Nephron progenitor cell (in vitro differentiated cells): ENCODE results near the gene CCT2.

Experiments
- DNase-seq: peaks from one replicate; pipeline ENCODE4 v3.0.0; 2021
- H3K27ac Mint-ChIP-seq: 2 replicates; pipeline ENCODE4 v1.8.0; 2021; ENCODE audit warnings: mild to moderate bottlenecking, moderate library complexity, mixed read lengths
- H3K27me3 Mint-ChIP-seq: 2 replicates; pipeline ENCODE4 v1.8.0; 2021; ENCODE audit warnings: mild to moderate bottlenecking, low read depth, mixed read lengths; ENCODE audit not compliant: poor library complexity
- H3K36me3 Mint-ChIP-seq: 2 replicates; pipeline ENCODE4 v1.8.0; 2021; ENCODE audit warnings: low read depth, mixed read lengths
- H3K4me1 Mint-ChIP-seq: 2 replicates; pipeline ENCODE4 v1.8.0; 2021; ENCODE audit warnings: mixed read lengths
- H3K4me3 Mint-ChIP-seq: 2 replicates; pipeline ENCODE4 v1.8.0; 2021; ENCODE audit warnings: mild to moderate bottlenecking, moderate library complexity, mixed read lengths
- H3K9me3 Mint-ChIP-seq: 2 replicates; pipeline ENCODE4 v1.8.0; 2021; ENCODE audit warnings: mild to moderate bottlenecking, moderate library complexity, mixed read lengths
- CTCF ChIP-seq: fragments of 200-600 bp; sonication (generic); IDR thresholded peaks from 2 replicates; pipeline ENCODE4 v1.5.0; 2021; ENCODE audit warnings: antibody characterized with exemption

The CCT2 gene

DNA sequence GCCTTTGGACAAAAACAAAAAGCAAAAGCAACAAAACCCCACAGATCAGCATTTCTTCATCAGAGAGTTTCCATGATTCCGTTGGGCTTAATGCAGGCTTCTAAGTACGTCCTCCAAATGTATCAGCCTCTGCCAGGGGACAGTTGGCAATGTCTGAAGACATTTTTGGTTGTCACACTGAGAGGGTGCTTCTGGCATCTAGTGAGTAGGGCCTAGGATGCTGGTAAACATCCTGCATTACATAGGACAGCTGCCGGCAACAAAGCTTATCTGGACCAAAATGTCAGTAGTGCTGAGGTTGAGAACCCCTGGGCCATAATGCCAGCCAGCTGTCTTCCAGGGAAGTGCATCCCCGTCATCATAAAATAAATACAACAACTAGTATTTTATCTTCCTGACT, 34.8 kb downstream of the CCT2 start:
- Mint-ChIP-seq H3K9me3 (no peaks in the 10 kb centered on the region), H3K4me1 (no peaks in the 10 kb centered on the region), H3K27ac (no peak overlapping the region), H3K36me3 (no peaks in the 10 kb centered on the region), H3K4me3 (no peak overlapping the region), H3K27me3 (peaks cover 29% of the 10 kb centered on the region)
- no peak for DNase-seq
- TF ChIP-seq CTCF = no peak

GRCh38 chr12:69620921-69621320, 35.7 kb downstream of the CCT2 start:
- H3K4me3 Mint-ChIP-seq = no peak overlapping the region
- H3K27ac Mint-ChIP-seq = no peak overlapping the region
- H3K4me1 Mint-ChIP-seq = no peaks in the 10 kb centered on the region
- H3K9me3 Mint-ChIP-seq = no peaks in the 10 kb centered on the region
- H3K36me3 Mint-ChIP-seq = no peaks in the 10 kb centered on the region
- TF ChIP-seq CTCF = no peak
- no peak for DNase-seq
- peaks cover 28% of the 10 kb centered on the region for H3K27me3 Mint-ChIP-seq

DNA sequence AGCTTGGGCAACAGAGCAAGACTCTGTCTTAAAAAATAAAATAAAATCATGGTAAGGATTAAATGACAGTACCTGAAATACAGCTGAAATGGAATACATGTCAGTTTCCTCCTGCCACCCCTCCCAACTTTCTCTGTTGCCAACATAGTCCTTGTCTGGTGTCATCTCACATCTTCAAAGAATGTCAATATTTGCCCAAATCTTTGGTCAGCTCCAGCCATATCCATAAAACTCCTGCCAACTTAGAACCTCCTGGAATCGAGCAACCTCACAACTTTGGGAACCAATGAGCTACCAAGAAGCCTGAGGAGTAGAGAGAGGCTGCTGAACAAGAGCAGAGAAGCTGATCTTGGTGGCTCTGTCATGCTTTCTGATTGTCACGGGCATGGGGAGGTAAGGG, 36.3 kb downstream of the CCT2 start:
- Mint-ChIP-seq H3K27ac (no peak overlapping the region), H3K4me1 (no peaks in the 10 kb centered on the region), H3K36me3 (no peaks in the 10 kb centered on the region)

DNA sequence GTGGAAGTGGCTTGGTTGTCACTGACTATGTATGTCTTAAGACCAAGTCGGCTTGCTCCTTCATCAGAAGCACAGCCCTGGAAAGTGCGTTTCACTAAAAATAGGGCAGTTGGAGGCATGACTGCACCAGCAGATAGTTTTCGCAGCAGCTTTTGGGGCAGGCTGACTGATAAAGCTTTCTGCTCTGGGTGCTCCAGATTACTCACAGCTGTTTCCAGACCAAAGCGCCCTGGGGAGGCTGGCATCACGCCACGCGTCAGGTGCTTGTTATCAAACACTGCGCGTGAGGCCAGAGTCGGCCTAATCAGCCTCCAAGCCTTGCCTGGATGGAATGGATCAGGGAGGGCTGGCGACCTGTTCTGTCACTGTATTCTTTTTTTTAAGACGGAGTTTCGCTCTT, 38.7 kb downstream of the CCT2 start:
- Mint-ChIP-seq H3K4me1 (no peaks in the 10 kb centered on the region), H3K9me3 (no peaks in the 10 kb centered on the region)
- DNase-seq = no peak

More for the DNA sequence above, 36.3 kb downstream of the CCT2 start:
- Mint-ChIP-seq H3K9me3 (no peaks in the 10 kb centered on the region), H3K27me3 (peaks cover 22% of the 10 kb centered on the region), H3K4me3 (no peak overlapping the region)
- no peak for TF ChIP-seq CTCF
- no peak for DNase-seq

DNA sequence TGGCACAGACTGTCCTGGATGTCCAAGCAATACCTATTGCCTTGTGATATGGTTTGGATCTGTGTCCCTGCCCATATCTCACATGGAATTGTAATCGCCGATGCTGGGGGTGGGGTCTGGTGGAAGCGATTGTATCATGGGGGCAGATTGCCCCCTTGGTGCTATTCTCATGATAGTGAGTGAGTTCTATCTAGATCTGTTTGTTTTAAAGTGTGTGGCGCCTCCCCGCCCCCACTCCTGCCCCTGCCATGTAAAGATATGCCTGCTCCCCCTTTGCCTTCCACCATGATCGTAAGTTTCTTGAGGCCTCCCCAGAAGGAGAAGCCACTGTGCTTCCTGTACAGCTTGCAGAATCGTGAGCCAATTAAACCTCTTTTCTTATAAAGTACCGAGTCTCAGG, 42.2 kb downstream of the CCT2 start:
- no peaks in the 10 kb centered on the region for H3K36me3 Mint-ChIP-seq
- no peak overlapping the region for H3K27ac Mint-ChIP-seq
- TF ChIP-seq CTCF = no peak
- no peak overlapping the region for H3K4me3 Mint-ChIP-seq
- peaks cover 12% of the 10 kb centered on the region for H3K27me3 Mint-ChIP-seq
- no peak for DNase-seq
- H3K4me1 Mint-ChIP-seq = no peaks in the 10 kb centered on the region
- no peaks in the 10 kb centered on the region for H3K9me3 Mint-ChIP-seq

More for the DNA sequence above, 38.7 kb downstream of the CCT2 start:
- no peak overlapping the region for H3K4me3 Mint-ChIP-seq
- H3K36me3 Mint-ChIP-seq = no peaks in the 10 kb centered on the region
- peaks cover 19% of the 10 kb centered on the region for H3K27me3 Mint-ChIP-seq
- no peak overlapping the region for H3K27ac Mint-ChIP-seq
- TF ChIP-seq CTCF = no peak

GRCh38 chr12:69630191-69630590, 44.9 kb downstream of the CCT2 start:
- H3K4me1 Mint-ChIP-seq = no peaks in the 10 kb centered on the region
- no peaks in the 10 kb centered on the region for H3K36me3 Mint-ChIP-seq
- peak; percentile 32 for TF ChIP-seq CTCF
- no peak overlapping the region for H3K4me3 Mint-ChIP-seq
- DNase-seq = no peak
- H3K9me3 Mint-ChIP-seq = no peaks in the 10 kb centered on the region
- peaks cover 3% of the 10 kb centered on the region for H3K27me3 Mint-ChIP-seq
- no peak overlapping the region for H3K27ac Mint-ChIP-seq
